HepG2 (cell line): ENCODE data around the gene SCARB2. TPM values are rescaled to one million over a fixed set of nuclear protein-coding genes. Genes with fewer than 3 reads are reported as not detected.

Experiments used
- ELF4 ChIP-seq: sonication (generic); formaldehyde crosslinking; IDR thresholded peaks from 2 replicates; pipeline ENCODE4 v1.5.0; 2020; ENCODE audit warnings: missing genetic modification reagents, mild to moderate bottlenecking, moderate library complexity, borderline replicate concordance
- EP300 ChIP-seq, 3 experiments: sonication (generic) in 1 of 3; formaldehyde crosslinking in 1 of 3; IDR thresholded peaks; 2 replicates each; pipeline versions ENCODE4 v1.5.1 to v1.6.1; 2011 to 2020; ENCODE audit warnings: low read depth in 2 of 3, low read length in 2 of 3, borderline replicate concordance in 1 of 3, improper control_type of control experiment in 1 of 3, mild to moderate bottlenecking in 1 of 3, missing genetic modification reagents in 1 of 3, moderate library complexity in 1 of 3
- HNRNPLL ChIP-seq: fragments of 200-400 bp; formaldehyde crosslinking; IDR thresholded peaks from 2 replicates; pipeline ENCODE4 v1.6.1; 2017; ENCODE audit warnings: mild to moderate bottlenecking, low read depth, low read length; ENCODE audit not compliant: poor library complexity, severe bottlenecking
- HOXD1 ChIP-seq: sonication (generic); formaldehyde crosslinking; IDR thresholded peaks from 2 replicates; pipeline ENCODE4 v1.5.0; 2020; ENCODE audit warnings: missing genetic modification reagents
- KLF6 ChIP-seq: IDR thresholded peaks from 2 replicates; pipeline ENCODE4 v1.8.0; 2016; ENCODE audit warnings: missing biosample characterization, missing genetic modification reagents
- MBD4 ChIP-seq: IDR thresholded peaks from 2 replicates; pipeline ENCODE4 v1.6.1; 2012; ENCODE audit warnings: low read length, inconsistent platforms, borderline replicate concordance
- MED1 ChIP-seq: sonication (generic); formaldehyde crosslinking; IDR thresholded peaks from 2 replicates; pipeline ENCODE4 v1.4.0; 2020; ENCODE audit warnings: missing genetic modification reagents
- NCOR1 ChIP-seq: fragments of 200-600 bp; sonication (generic); IDR thresholded peaks from 2 replicates; pipeline ENCODE4 v1.7.0; 2017; ENCODE audit warnings: antibody characterized with exemption, low read length, borderline replicate concordance
- PATZ1 ChIP-seq: sonication (generic); formaldehyde crosslinking; IDR thresholded peaks from 2 replicates; pipeline ENCODE4 v1.4.0; 2020; ENCODE audit warnings: missing genetic modification reagents
- PHF21A ChIP-seq: sonication (generic); formaldehyde crosslinking; IDR thresholded peaks from 2 replicates; pipeline ENCODE4 v1.5.0; 2020; ENCODE audit warnings: mild to moderate bottlenecking, missing genetic modification reagents
- PLRG1 ChIP-seq: fragments of 450-650 bp; conservative IDR thresholded peaks from 2 replicates; pipeline ENCODE4 v1.6.1; 2016
- RARA ChIP-seq: IDR thresholded peaks from 2 replicates; pipeline ENCODE4 v1.6.1; 2016; ENCODE audit warnings: missing genetic modification reagents, missing compliant biosample characterization
- SOX5 ChIP-seq: IDR thresholded peaks from 2 replicates; pipeline ENCODE4 v1.6.1; 2016; ENCODE audit warnings: borderline replicate concordance
- TAF15 ChIP-seq: fragments of 200-400 bp; formaldehyde crosslinking; IDR thresholded peaks from one replicate; pipeline ENCODE4 v1.6.1; 2018; ENCODE audit warnings: mild to moderate bottlenecking, low read depth, low read length; ENCODE audit not compliant: poor library complexity, severe bottlenecking
- TCF12 ChIP-seq, 2 experiments: fragments of 450-650 bp in 1 of 2; sonication (generic) in 1 of 2; formaldehyde crosslinking in 1 of 2; IDR thresholded peaks; 2 replicates each; pipeline versions ENCODE4 v1.6.1 to v1.8.0; 2017 to 2022; ENCODE audit warnings: antibody characterized with exemption in 1 of 2, mild to moderate bottlenecking in 1 of 2, missing genetic modification reagents in 1 of 2, moderate library complexity in 1 of 2
- THAP11 ChIP-seq: IDR thresholded peaks from 2 replicates; pipeline ENCODE4 v1.6.1; 2016; ENCODE audit warnings: missing biosample characterization, missing genetic modification reagents
- ZBTB20 ChIP-seq: sonication (generic); formaldehyde crosslinking; IDR thresholded peaks from 2 replicates; pipeline ENCODE4 v1.8.1; 2023; ENCODE audit warnings: missing genetic modification reagents, low read depth, mild to moderate bottlenecking, borderline replicate concordance
- ZNF205 ChIP-seq: IDR thresholded peaks from 2 replicates; pipeline ENCODE4 v1.6.1; 2018; ENCODE audit warnings: missing biosample characterization, missing genetic modification reagents
- ZNF331 ChIP-seq: sonication (generic); formaldehyde crosslinking; IDR thresholded peaks from 2 replicates; pipeline ENCODE4 v1.4.0; 2020; ENCODE audit warnings: missing genetic modification reagents
- ZNF33B ChIP-seq: sonication (generic); formaldehyde crosslinking; IDR thresholded peaks from 2 replicates; pipeline ENCODE4 v1.5.1; 2020; ENCODE audit warnings: mild to moderate bottlenecking, missing genetic modification reagents
- ZSCAN20 ChIP-seq: sonication (generic); formaldehyde crosslinking; IDR thresholded peaks from 2 replicates; pipeline ENCODE4 v1.4.0; 2020; ENCODE audit warnings: missing genetic modification reagents, mild to moderate bottlenecking, borderline replicate concordance
- ZSCAN30 ChIP-seq: sonication (generic); formaldehyde crosslinking; IDR thresholded peaks from 2 replicates; pipeline ENCODE4 v1.5.0; 2020; ENCODE audit warnings: mild to moderate bottlenecking, missing genetic modification reagents
- polyA plus RNA-seq, 8 experiments: library from polyadenylated mRNA; depleted of rRNA in 3 of 8; stranded (reverse) in 7 of 8; unstranded in 1 of 8; fragments of >200 nt; fragmentation: Illumina TruSeq in 4 of 8; extraction: Trizol in 4 of 8; gene quantifications; 2 replicates each; pipeline versions ENCODE4 v1.2.1 to v1.2.3, GENCODE V29; 2011 to 2016; ENCODE audit warnings: low read depth in 4 of 8, missing spikeins in 1 of 8, mixed read lengths in 1 of 8; ENCODE audit not compliant: insufficient read depth in 1 of 8
- total RNA-seq, 5 experiments: library from RNA; depleted of rRNA; stranded (reverse); fragments of >200 nt; fragmentation: Illumina TruSeq; extraction: Trizol; gene quantifications; 2 replicates each; pipeline ENCODE4 v1.2.3, GENCODE V29; 2016; ENCODE audit warnings: low read depth in 1 of 5
- TF ChIP-seq, protein P1 (sequence below): sonication (generic); formaldehyde crosslinking; IDR thresholded peaks from 2 replicates; pipeline ENCODE4 v1.8.1; 2023; ENCODE audit warnings: mild to moderate bottlenecking, moderate library complexity, missing genetic modification reagents
- TF ChIP-seq, protein P2 (sequence below): IDR thresholded peaks from 2 replicates; pipeline ENCODE4 v1.6.1; 2016; ENCODE audit warnings: mild to moderate bottlenecking
- TF ChIP-seq, protein P3 (sequence below): sonication (generic); formaldehyde crosslinking; IDR thresholded peaks from 2 replicates; pipeline ENCODE4 v1.4.0; 2020; ENCODE audit warnings: missing genetic modification reagents

The SCARB2 gene
- total and polyA plus RNA-seq, 2 of the 13 experiments (the other 11 are each of a cell fraction or from before 2014, with no cell fraction given), result 40.6 to 43.4 TPM

DNA sequence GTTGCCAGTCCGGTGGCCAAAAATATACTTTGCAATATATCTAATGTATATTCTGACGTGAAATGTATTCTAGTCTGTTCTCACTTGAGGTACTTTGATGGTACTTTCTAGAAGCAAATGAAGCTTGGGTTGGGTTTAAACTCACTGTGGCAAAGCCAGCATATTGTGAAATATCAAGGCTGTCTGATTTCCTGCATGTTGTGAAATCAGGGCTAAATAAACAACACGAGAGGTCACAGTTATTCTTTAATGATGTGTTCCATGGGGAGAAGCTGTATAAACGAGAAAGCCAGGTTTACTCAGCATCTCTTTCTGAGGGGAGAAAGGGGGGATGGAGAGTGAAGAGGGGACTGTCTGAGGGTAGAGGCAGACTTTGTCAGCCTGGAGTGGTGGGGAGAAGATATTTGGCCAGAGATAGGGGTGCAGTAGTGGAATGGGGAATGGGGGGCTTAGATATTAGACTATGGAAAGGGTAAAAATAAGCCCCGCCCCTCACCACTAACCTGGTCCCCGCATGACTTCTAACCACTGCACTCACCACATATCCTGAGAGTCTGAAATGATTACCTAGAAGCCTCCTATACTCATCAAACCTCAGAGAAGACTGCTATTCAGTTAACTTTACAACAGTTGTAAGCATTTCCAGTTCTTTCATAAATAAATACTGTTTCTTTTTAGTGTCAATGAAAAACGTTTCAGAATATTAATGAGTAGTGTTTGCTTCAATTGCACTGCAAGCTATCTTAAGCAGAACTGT lies 5.9 kb upstream of the SCARB2 start (continued):
- TF ChIP-seq ZNF331 (CRISPR knock-in tag) (peak; percentile 70; the same call in 1 of the 2 replicates), MBD4 (peak; percentile 37; the same call in 1 of the 2 replicates), ZBTB20 (no peak), ZSCAN20 (CRISPR knock-in tag) (no peak), MED1 (CRISPR knock-in tag) (peak; percentile 40; the same call in 1 of the 2 replicates), ZNF205 (no peak), PATZ1 (CRISPR knock-in tag) (peak; percentile 22; the same call in 1 of the 2 replicates), SOX5 (CRISPR knock-in tag) (peak; percentile 64; the same call in 1 of the 2 replicates), EP300 (IDR thresholded peaks at IDR 0.05; ENCODE audit: low read depth in 2 of 2, low read length in 2 of 2) (peak; percentile 54 to 66; a peak in 3 of 4 replicates), EP300 (CRISPR knock-in tag; IDR thresholded peaks at IDR 0.05; ENCODE audit: borderline replicate concordance) (peak; percentile 28; the same call in 1 of the 2 replicates), ELF4 (no peak), KLF6 (peak; percentile 48; the same call in 1 of the 2 replicates), TCF12 (IDR thresholded peaks at IDR 0.05) (no peak), TCF12 (CRISPR knock-in tag; IDR thresholded peaks at IDR 0.05) (no peak), PLRG1 (no peak), ZNF33B (CRISPR knock-in tag) (no peak), ZSCAN30 (CRISPR knock-in tag) (no peak), HOXD1 (CRISPR knock-in tag) (no peak), PHF21A (CRISPR knock-in tag) (0 out of 2 replicates have a peak, but pooled peaks have one; percentile 35), HNRNPLL (no peak), TAF15 (no peak), NCOR1 (peak; percentile 34; the same call in 1 of the 2 replicates), THAP11 (CRISPR knock-in tag) (peak; percentile 56; the same call in 1 of the 2 replicates), RARA (CRISPR knock-in tag) (peak; percentile 82)
- TF ChIP-seq, protein P1, sequence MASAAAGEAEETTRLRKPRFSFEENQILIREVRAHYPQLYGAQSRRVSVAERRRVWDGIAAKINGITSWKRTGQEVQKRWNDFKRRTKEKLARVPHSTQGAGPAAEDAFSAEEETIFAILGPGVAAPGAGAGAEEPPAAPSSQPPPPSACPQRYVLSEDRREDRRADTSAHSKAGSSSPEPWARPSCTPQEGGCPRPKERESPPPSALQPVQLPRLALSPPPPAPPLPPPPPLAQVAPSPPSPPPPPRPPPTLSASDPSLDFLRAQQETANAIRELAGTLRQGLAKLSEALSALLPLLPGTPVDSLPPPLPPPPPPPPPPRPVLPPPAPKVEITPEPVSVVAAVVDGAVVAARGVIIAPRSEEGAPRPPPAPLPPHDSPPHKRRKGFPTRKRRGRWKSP (CRISPR knock-in tag), result peak; percentile 39; the same call in 1 of the 2 replicates
- TF ChIP-seq, protein P2, sequence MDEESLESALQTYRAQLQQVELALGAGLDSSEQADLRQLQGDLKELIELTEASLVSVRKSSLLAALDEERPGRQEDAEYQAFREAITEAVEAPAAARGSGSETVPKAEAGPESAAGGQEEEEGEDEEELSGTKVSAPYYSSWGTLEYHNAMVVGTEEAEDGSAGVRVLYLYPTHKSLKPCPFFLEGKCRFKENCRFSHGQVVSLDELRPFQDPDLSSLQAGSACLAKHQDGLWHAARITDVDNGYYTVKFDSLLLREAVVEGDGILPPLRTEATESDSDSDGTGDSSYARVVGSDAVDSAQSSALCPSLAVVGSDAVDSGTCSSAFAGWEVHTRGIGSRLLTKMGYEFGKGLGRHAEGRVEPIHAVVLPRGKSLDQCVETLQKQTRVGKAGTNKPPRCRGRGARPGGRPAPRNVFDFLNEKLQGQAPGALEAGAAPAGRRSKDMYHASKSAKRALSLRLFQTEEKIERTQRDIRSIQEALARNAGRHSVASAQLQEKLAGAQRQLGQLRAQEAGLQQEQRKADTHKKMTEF (CRISPR knock-in tag), result peak; percentile 47; the same call in 1 of the 2 replicates
- TF ChIP-seq, protein P3, sequence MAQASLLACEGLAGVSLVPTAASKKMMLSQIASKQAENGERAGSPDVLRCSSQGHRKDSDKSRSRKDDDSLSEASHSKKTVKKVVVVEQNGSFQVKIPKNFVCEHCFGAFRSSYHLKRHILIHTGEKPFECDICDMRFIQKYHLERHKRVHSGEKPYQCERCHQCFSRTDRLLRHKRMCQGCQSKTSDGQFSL (CRISPR knock-in tag), result no peak
